GM18505 (cell line): ENCODE measurements around the gene SUN1.
A peak's percentile ranks its signal among the peaks of the same experiment; 100 is the strongest.
"Not testable (repeated sequence)": the region's sequence is repeated elsewhere in the genome, so short reads cannot be mapped to it uniquely, and the experiment has no call there.

ENCODE experiments used
- ATAC-seq: cut with Tn5 transposase; IDR thresholded peaks from one replicate; pipeline ENCODE4 v1.9.1; 2021; ENCODE audit not compliant: unreplicated experiment
- POLR2A ChIP-seq: IDR thresholded peaks from 4 replicates; pipeline ENCODE4 v1.6.1; 2011; ENCODE audit warnings: borderline replicate concordance; ENCODE audit not compliant: insufficient read depth, insufficient read length; ENCODE audit errors: extremely low read depth

Gene SUN1

GRCh38 chr7:923108-924041, 91.1 kb downstream of the SUN1 start:
- ATAC-seq, result peak; percentile 58
- peak; percentile 93 for TF ChIP-seq POLR2A

- not testable (repeated sequence) for ATAC-seq
Observed at GRCh38 chr7:924042-924441, 91.8 kb downstream of the SUN1 start.
